NCI-H1092 treated with DMSO at 0.1 percent for 48 hours (cell line): ENCODE data around the gene GINS2.

Source experiments
- DNase-seq: peaks from one replicate; lab custom pipeline; 2025; lab: John Stamatoyannopoulos, UW

The GINS2 gene

DNA sequence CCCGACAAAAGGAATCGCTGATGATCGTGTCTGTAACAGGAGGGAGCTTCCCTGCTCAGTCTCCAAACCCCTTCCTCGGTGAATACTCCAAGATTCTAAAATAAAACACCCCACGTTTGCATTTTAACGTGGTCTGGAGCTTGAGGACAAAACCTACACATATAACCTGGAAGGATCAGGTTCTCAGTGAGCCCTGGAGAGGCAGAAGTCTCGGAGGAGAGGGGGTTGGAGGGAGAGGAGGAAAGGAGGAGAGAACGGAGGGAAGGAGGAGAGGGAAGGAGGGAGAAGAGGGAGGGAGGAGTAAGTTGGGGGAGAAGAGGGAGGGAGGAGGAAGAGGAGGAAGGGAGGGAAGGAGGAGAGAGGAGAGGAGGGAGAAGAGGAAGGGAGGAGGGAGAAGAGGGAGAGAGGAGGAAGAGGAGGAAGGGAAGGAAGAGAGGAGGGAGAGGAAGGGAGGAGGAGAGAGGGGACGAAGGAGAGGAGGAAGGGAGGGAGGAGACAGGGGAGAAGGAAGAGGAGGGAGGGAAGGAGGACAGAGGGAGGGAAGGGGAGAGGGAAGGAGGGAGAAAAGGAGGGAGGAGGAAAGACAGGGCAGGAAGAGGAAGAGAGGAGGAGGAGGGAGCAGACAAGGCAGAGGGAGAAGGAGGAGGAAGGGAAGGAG lies 27.4 kb upstream of the GINS2 start:
- DNase-seq: no peak

DNA sequence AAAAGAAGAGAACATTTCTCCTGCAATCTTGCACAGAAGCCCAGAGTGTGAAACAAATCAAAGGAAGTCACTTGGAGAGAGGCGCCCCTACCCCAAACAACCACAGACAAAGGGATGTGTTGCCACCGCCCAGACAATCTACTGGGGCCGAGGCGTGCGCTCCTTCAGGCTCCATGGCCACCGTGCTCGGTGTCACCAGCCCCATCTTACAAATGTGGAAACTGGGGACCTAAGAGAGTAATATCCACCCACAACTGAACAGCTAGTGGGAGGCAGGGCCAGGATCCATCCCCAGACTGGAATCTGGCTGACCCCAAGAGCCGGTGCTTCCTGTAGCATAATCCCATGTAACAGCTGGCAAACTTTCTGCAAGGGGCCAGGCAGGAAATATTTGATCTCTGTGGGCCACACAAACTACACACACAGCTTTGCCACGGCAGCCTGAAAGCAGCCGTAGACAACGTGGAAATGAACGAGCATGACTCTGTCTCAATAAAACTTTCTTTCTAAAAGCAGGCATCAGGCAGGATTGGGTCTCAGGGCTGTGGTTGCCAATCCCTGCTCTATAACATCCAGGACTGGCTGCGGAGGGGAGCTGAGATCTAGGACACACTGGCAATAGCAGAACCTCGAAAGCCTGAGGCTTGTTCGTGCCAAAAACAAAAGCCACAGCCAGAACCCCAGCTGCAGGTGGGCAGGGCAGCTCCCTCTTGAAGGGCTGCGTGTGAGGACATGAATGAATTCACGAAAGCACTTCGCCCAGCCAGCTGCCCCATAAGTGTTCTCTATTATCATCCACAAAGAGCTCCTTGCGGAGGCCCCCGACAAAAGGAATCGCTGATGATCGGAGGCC lies 26.6 kb upstream of the GINS2 start:
- DNase-seq: peak; percentile 95

DNA sequence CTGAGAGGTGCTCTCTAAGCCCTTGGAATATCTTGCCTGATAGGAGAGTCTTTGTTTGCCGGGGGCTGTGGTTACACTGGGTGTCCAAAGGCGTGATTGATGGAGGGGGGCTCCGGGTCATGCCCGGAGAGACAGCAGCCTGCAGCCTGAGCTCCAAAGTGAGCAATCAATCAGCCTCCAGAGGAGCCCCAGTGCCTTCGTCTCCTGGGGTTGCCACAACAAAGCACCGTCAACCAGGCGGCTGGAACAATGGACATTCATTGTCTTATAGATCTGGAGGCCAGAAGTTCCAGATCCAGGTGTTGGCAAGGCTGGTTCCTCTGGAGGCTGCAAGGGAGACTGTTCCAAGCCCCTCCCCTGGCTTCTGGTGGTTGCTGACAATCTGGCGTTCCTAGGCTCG lies 24.0 kb upstream of the GINS2 start:
- no peak for DNase-seq

DNA sequence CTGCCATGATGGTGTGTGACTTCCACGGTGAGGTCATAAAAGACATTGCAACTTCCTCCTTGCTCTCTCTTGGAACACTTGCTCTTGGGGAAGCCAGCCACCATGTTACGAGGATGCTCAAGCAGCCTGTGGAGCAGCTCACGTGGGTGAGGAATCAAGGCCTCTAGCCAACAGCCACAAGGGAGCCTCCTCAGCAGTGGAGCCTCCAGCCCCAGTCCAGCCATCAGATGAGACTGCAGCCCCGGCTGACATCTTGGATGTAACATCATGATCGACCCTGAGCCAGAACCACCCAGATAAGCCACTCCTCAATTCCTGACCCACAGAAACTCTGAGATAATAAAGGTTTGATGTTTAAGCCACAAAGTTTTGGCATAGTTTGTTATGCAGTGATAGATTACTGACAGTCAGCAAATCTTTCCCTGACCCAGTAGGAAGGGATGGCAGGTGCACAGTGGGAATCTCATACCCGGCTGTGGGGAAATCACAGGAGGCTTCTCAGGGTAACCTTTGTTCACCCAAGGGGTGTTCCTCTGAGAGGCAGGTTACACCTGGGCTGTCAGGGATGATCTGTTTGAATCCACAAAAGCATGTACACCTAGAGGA lies 23.3 kb upstream of the GINS2 start:
- DNase-seq: no peak

DNA sequence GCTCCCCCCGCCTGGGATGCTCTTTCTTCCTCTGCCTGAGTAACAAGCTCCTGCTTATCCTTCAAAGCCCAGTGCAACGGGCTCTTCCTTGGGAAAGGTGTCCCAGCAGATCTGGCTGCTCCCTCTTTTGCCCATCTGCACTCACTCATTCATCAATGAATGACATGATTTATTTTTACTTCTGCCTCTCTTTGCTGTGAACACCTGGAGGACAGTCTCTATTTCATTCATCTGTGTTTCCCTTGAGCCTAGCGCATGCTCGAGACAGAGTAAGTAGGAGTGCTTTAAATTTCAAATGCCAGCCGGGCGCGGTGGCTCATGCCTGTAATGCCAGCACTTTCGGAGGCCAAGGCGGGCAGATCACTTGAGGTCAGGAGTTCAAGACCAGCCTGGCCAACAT lies 22.0 kb upstream of the GINS2 start:
- peak; percentile 37 for DNase-seq

DNA sequence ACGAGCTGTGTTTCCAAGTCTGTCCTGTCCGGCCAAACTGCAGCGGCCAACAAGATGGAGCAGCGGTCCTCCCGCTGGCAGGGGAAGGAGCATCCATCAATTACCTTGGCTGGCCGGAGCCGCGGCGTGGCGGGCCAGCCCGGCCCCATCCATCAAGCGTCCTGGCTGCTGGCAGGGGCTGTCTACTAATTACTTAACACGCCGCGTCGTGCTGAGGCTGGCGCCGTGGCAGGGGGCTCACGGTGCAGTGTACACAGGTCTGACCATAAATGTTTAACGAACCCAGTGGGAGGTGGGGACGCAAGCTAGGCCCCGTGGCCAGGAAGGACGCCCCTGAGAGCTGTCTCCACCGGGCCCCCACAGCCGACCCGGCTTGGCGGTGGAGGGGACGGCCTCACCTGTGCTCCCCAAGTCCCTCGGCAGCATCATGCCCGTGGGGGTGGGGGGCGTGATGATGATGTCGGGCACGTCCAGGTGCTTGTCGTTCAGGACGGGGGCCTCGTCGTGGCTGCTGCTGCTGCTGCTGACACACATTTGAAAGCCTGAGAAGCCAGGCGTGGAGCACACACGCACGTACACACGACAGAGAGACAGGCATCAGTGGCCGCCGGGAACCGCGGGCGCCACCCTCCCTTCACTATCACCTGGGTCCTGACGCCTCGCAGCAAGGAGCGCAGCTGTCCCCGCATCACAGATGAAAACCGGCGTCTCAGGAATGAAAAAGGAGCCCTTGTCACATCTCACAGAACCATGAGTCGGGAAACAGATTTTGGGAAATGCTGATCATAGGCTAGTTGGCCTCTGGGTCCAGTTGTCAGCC lies 21.2 kb upstream of the GINS2 start:
- DNase-seq: peak; percentile 41

DNA sequence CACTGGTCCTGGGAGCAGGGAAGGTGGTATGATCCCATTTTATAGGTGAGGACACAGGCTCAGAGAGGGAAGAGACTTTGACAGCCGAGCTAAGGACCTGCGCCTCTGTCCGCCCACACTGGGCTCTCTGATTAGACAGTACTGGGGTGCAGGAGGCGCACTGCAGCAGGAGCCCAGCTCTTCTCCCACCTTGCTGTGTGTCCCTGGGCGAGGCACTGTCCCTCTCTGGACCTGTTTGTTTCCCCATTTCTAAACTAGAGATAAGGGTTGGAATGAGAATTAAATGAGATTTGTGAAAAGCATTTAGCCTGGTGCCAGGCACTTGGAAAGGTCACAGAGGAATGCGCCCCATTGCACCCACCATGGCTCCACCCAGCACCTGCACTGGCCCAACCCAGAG lies 19.6 kb upstream of the GINS2 start:
- DNase-seq: no peak

DNA sequence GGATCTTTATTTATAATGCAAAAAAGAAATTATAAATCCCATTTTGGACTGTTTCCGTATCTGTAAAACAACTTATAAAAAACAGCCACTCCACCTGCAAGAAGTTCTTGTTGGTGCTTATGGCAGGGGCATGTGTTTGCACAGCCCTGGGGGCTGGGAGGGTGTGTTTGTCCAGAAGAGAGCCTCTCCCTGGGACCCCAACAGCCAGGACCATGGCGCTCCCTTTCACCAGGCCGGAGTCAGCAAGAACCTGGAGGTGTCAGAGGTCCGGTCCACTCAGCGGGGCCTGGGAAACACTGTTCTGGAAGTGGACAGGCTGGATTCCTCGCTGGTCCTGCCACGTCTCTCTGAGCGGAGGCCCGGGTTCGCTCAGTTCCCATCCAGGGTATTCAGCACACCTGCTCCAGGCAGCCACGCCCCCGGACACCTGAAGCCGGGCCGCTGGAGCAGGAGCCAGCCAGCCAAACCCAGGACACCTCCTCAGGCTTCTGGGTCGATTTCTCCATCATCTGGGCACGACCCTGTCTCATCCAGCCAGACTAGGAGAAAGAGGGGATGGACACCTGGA lies 18.9 kb upstream of the GINS2 start:
- DNase-seq: no peak

DNA sequence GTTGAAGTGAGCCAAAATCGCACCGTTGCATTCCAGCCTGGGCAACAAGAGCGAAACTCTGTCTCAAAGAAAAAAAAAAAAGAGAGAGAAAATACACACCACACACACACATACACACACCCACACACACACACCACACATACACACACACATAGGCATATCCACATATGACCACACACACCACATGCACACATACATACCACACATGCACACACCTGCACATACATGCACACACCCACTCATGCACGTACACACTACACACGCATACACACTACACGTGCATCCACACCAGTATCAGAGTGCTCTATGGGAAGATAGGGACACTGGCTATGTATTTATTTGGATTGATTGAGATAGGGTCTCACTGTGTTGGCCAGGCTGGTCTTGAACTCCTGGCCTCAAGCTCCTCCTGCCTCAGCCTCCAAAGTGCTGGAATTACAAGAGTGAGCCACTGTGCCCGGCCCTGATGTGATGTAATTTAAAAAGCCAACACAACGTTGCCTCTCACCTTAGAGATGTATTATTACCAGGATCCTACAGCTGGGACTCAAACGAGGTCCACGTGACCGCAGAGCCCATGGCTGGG lies 17.8 kb upstream of the GINS2 start:
- DNase-seq: no peak

DNA sequence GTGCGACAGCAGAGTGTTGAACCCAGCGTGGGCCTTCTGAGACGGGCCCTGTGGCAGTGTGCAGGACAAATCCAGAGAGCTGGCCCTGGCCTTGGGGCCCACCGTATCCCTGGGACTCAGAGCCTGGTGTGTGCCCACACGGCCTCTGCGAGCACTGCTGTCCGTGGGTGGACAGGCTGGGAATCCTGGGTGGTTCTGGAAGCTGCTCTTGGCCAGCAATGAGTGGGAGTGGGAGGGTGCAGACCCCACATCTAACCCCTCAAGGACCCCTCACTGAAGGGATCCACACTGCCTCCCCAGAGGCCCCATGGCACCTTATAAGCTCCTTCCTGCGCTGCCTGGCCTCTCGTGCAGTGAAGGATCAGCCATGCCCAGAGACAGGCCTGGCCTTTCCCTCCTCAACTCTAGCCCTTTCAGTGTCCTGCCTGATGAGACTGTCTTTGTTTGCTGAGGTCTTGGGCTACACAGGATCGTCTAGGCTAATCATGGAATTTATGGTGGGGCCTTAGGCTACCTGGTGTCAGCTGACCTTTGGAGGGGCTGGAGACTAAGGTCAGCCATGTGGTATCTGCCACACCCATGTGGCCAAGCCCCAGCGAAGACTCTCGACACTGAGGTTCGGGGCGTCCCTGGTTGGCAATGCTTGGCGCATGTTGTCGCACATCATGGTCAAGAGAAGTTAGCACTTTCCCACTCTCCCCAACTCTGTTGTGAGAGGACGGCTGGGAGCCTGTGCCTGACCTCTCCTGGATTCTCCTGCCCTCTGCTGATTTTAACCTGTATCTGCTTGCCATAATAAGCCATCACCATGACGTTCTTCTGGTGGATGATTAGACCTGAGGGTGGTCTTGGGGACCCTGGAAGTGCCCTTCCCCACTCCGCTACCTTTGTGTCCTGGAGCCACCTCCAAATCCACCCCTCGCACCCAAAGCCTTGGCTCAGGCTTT lies 16.4 kb upstream of the GINS2 start:
- no peak for DNase-seq

DNA sequence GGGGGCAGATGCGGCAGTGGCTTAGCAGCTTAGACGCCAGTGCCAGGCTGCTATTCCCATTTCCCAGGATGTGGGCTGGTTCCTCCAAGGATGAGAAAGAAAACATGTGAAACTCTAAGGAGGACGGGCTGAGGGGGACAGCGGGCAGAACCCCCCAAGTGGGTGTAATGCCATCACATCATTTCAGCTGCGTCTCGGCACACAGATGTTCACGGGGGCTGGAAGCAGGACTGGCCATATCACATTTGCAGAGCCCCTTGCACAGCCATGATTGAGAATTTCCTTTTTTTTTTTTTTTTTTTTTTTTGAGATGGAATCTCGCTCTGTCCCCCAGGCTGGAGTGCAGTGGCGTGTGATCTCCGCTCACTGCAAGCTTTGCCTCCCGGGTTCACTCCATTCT lies 15.3 kb upstream of the GINS2 start:
- no peak for DNase-seq

DNA sequence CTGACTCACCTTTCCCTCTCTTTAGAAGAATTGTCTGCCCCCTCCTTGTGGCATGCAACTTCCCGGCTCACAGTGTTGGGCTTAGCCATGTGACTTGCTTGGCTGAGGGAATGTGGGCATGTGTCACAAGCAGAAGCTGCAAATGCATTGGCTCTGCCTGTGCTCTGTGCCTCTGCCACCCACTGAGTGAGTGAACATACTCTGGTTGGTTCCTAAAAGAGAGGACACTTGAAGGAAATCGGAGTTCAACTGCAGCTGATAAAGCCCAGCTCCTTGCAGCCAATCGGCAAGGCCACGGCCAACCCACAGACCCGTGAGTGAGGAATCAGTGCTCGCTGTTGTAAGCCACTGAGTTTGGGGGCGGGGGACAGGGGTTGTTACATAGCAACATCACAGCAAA lies 10.9 kb upstream of the GINS2 start:
- no peak for DNase-seq

DNA sequence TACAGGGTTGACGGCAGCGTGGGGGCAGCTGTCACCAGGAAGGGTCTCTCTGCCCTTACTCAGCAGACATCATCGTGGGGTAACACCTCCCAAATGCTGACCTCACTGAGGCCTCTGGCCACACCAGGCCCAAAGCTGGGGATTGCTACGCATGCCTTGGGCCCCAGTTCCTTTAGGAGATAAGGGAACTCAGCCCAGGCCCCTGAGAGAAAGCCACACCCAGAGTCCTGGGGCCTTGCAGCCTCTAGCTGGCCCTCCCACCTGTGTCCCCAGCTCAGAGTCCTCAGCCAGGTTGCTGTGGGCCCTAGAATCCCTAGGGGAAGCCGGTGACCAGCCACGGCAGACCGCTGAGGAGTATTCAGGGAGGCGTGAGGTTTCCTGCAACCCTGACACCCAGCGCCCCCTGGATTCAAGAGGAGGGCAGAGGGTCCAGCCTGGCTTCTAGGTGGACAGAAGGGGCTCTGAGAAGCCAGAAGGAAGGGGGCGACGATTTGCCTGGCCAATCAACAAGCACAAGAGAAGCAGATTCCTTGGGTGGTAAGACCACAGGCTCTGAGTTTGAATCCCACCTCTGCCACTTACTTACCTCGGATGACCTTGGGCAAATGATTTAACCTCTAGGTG lies 10.3 kb upstream of the GINS2 start:
- DNase-seq: no peak

DNA sequence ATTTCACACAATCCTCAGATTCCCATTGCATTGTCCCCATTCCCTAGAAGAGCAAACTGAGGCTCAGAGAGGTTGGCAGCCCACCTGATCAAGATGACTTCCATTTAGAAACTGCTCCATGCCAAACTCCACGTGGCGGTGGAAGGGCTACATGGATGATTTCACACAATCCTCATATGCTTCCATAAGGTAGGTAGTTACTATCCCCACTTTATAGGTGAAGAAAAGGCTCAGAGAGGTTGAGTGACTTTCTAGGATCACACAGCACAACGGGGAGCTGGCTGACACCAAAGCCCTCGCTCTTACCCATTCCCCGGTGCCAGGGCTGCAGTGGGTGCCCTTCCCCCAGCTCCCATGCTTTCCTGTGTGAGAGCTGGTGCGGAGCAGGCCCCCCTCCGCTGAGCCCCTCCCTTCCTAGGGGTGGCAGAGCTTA lies 9.7 kb upstream of the GINS2 start:
- no peak for DNase-seq

DNA sequence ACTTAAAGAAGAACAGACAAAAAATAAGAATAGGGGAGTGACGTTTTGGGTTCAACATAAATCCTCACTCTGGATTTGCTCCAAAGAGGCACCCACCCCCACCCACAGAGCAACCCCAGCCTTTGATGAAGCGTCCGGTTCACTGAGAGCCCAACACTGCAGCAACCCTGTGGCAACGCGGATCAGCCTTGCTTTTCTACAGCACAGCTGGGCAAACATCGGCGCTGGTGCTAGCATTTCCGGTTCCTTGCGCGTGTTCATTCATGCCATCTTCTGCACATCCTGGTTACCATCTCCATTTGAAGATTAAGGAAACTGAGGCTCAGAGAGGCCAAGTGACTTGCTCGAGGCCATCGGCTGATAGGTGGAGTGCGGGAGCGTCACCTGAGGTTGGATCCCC lies 8.7 kb upstream of the GINS2 start:
- DNase-seq: peak; percentile 68

DNA sequence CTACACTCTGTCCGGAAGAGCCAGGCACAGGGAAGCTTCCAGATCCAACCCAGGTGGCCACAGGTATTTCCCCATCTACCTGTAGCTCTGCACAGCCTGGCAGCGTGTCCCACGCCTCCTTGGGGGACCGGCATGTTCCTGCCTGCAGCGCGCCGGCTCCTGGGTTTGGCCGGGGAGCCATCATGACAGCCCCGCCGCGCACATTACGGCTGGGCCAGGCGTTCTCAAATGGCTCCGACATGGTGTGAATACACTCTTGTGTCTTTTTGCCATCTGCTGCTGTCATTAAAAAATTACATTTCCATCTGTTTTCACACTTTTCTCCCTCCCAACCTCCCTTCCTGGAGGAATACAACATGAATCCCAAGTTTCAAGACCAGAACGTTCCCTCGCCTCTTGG lies 8.0 kb upstream of the GINS2 start:
- no peak for DNase-seq

DNA sequence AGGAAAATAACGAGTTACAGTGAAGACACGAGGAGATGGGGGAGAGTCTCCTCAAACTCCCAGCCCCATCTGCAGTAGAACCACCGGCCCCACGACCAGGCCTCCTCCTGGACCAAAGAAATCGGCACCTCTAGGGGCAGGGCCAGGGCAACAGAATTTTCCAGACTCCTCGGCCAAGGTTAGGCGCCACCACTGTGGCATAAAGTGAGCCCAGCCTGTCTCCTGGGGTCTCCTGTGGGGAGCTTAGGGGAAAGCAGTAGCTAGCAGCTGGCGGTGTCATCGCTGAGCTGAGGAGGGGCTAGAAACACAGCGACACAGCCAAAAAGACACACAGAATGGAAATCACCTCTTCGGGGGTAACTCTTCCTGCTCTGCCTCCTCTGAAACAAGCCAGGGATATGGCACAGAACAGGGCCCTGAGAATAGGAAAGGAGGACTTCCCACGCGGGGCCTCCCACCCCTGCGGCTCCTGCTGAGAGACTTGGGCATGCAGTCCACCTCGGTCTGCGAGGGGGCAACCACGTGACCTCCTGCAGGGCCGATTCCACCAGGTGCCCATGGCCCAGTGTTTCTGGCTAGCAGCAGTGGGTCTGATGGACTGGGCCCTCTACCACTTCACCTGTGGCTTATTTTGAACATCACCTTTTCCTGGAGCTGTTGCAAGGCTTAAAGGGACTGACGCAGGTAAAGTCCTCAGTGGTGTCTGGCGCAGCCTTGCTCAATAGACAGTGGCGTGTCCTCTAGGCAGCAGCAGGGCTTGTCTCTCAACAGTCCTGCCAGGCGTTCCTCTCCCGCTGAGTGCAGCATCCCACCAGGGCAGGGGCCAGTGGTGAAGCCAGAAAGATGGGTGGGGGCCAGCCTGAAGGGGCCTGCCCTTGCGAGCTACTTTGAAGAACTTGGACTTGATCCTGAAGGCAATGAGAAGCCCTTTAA lies 6.7 kb upstream of the GINS2 start:
- DNase-seq: no peak

DNA sequence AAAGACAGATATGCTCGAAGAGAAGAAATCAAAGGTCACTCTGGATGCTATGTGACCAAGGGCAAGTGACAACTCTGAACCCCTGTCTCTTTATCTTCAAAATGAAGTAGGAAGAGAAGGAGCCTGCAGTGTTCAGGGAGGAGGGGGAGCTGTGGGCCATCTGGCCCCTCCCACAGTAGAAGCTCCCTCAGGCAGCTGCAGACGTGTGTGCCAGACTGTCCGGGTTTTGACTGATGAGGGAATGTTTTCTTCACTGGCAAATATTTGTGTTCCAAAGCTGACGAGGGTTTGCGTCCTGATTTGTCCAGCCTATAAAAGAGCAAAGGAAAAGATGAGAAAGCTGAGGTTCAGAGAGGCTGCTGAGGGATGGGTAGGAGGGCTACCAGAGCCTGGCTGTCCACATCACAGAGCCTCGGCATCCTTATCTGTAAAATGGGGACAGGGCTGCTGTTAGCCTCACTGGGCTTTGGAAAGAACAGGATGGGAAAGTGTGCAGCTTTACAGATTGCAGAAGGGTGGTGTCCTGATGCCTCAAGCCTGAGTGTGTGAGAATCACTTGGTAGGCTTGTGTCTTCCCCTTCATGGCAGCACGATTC lies 1.8 kb upstream of the GINS2 start:
- peak; percentile 42 for DNase-seq

DNA sequence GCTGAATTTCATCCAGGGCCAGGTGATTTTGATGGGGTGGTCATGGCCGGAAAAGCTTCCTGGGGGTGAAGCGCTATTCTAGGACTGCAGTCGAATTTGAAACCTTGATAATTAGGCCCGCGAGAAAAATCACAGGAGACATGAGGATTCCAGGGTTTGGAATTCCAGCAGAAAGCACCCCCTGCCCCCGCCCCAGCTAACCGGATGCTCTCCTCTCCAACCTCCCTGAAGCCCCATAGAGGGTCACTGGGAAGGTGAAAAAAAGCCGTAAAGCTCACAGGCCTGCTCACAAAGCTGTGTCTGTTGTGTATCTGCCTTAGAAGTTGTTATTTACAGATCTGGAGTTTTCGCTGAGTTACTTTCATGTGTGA lies 1.2 kb upstream of the GINS2 start:
- DNase-seq: no peak
